SIG-M5 (cell line): Measurements from ENCODE around the gene CHTF18.
"Not testable (repeated sequence)": the region's sequence is repeated elsewhere in the genome, so short reads cannot be mapped to it uniquely, and the experiment has no call there.

Source experiments
- DNase-seq: peaks from one replicate; lab custom pipeline; 2025; lab: John Stamatoyannopoulos, UW

CHTF18 gene

DNA sequence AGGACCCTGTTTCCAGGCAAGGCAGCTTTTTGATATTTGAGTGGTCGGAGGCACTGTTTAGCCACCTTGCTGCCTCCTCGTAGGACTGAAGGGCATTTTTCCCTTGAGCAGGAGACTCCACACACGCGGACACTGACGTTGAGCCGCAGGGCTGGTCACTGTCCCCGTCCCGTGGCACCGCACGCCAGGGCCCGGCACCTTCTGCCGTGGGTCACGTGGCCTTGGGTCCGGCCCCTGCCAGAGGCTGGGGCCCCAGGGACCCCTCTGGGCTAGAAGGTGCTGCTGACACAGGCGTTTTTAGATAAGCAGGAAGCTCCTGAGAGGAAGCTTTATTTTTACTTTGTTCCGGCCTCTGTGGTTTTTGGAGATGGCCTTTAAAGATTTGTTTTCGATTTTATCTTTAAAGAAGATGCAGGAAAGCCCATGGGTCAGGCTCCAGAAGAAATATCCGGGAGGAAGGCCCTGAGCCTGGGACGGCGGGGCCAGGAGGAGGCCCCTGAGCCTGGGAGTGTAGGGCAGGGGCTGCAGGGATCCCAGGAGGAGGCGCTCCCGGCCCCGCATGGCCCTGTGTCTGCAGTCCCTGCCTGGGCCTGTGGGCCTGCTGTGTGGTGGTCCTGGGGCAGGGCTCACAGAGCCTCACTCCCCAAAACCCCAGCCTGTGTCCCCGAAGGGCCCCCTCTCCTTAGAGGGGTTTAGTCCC, 42.6 kb downstream of the CHTF18 start:
- no peak for DNase-seq

- DNase-seq = no peak
Observed at GRCh38 chr16:831571-832413, 43.4 kb downstream of the CHTF18 start.

- no peak for DNase-seq
Observed at GRCh38 chr16:832652-833336, 44.4 kb downstream of the CHTF18 start.

DNA sequence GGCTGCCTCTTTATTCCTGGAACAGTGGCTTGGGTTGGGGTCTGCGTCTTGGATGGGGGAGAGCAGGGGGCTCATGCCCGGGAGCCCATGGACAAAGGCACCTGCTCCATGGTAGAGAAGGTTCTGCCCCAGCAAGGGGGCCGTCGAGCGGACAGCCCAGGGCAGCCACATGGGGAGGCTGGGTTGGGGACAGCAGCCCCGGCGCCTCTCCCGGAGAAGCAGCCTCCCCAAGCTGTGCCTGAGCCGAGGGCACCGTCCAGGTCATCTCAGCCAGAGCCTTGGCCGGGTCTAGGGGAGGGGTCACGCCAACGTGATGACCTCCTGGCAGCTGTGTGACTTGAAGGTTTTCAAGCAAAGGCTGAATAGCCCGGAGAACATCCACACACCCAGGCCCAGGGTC, 45.0 kb downstream of the CHTF18 start:
- no peak for DNase-seq

GRCh38 chr16:835373-835772, 47.0 kb downstream of the CHTF18 start:
- DNase-seq = no peak

DNA sequence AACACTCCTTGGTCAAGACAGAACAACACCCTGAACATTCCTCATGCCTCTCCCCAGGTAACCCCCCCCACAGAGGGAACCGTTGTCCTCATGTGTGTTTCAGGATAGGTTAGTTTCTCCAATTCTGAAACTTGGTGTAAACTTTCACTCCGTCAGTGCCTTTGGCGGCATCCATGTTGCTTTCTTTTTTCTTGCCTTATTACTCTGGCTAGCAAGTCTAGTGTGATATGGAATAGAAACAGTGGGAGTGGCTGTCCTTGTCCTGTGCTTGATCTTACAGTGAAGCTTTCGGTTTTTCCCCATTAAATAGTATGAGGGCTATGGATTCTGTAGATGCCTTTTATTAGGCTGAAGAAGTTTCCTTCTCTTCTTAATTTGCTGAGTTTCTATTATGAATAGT, 47.8 kb downstream of the CHTF18 start:
- DNase-seq = no peak

DNA sequence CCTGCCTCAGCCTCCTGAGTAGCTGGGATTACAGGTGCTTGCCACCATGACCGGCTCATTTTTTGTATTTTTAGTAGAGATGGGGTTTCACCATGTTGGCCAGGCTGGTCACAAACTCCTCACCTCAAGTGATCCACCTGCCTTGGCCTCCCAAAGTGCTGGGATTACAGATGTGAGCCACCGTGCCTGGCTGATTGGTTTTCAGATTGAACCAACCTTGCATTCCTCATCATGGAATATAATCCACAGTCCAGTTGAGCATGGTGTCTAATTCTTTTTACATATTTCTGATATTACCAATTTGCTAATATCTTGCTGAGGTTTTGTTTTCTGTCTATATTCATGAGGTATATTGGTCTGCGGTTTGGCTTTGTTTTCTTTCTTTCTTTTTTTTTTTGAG, 48.4 kb downstream of the CHTF18 start:
- not testable (repeated sequence) for DNase-seq

DNA sequence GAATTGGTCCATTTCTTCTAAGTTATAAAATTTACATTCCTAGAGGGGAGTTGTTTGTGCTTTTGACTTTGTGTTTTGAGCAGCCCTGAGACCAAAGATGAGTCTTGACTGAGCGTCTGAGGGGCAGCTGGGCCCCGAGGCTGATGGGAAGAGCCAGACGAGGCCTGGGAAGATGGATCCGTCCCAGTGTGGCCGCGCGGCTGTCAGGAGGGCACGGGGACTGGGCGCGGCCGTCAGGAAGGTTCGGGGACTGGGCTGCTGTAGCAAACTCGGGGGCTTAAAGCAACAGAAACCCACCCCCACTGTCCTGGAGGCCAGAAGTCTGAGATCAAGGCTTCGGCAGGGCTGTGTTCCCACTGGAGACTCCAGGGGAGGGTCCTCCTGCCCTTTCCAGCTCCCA, 50.3 kb downstream of the CHTF18 start:
- no peak for DNase-seq

DNA sequence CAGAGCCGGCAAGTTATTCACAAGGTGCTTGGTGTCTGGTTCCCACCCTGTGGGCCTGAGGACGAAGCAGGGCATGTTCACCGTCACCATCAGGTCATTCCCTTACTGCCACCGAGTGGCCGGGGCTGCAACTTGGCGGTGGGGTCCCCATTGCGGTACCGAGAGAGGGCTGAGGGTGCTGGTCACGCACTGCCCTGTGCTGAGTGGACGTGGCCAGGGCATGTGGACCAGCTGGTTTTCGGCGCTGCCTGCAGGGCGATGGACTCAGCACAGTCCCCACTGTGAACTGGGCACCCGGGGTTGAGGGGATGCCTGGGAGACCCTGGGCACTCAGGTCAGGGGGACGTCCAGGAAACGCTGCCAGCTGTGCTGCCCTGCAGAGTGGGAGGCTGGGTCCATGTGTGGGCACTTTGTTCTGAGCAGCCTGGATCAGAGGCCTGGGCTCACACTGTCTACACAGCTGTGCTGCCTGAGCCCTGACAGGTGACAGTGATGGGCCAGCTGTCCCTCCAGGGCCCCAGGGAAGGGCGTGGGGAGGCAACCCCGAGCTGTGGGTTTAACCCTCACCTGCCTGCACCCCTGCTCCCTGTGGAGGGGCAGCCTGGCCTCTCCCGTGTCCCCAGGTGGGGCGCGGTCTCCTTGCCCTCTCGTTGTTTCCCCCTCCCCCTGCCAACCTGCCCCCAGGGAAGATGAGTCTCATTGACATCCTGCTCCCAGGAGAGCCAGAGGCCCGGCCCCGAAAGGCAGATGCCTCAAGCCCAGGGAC, 51.4 kb downstream of the CHTF18 start:
- no peak for DNase-seq

DNA sequence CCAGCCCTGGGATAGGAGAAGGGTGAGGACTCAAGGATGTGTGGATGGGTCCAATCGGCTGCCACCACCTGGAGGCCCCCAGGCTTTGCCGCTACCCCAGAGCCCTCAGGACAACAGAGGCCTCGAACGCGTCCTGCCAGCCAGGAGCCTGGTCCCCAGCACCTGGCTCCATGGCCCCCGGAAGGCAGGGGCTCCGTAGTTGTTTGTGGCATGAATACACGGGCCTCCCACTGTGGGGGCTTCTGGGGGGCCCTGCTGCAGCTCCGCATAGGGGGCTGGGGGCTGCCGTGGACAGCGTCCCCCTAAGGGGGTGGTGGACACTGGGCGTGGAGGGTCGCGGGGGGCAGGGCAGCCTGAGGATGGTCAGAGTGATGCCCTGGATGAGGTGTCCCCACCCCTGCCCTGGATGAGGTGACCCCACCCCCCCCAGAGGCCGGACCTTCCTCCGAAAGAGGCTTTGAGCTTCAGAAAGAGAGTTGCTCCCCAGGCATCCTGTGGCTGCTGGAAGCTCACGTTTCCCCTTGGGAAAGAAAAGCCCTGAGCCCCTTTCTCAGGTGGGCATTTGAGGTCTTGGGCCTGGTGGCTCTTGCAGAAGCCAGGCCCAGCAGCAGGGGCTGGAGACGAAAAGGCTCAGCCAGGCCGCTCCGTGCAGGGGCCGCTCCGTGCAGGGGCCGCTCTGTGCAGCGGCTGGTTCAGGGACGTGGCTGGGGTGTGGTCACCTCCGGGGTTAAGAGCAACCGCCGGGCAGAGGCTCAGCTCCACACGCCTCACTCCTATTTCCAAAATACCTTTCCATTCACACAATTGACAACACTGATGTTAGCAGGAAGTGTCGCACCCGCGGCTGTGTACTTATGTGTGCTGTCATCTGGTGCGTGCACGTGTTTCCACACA, 52.4 kb downstream of the CHTF18 start:
- no peak for DNase-seq

DNA sequence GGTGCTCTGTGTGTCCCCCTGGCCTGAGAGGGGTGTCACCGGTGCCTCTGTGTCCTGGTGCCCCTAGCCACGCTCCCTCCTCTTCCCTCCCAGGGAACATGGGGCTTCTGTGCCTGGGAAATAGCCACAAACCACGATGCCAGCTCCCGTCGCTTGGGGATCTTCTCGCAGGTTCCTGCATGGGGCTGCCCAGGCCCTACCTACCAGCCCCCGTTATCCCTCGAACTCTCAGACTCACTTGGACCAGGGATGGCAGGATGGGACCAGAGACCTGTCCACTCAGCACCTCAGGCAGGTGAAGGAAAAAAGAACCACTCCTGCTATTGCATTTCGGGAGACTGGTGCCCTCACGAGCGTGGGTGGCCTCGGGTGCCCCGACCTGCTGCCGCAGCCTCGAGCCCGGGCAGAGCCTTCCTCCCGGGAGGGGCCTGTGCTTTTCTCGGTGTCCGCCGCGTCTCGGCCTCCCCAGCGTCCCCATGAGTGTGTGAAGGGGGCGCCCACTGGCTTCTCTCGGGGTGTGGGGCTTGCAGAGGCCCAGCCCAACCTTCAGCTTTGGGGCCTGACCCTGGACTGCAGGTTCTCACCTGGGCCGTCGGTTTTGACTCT, 53.1 kb downstream of the CHTF18 start:
- DNase-seq = no peak

DNA sequence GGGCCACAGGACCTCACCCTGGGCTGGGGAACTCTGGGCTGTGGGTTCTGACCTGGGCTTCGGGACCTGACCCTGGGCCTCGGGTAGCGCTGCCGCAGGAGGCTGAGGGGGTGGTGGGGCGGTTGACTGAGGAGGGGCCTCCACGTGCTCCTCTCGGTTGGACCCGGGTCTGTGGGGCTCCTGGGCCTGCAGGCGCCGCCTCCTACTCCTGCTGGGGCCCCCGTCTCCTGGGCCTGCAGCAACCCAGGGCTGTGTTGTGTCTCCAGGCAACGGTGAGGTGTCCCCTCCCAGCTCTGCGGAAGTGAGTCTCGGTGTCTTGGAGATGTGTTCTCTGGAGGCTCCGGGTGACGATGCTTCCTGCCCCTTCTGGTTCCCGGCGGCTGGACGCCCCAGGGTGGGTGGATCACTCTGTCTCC, 53.6 kb downstream of the CHTF18 start:
- no peak for DNase-seq

- DNase-seq = no peak
Observed at GRCh38 chr16:842711-843560, 54.5 kb downstream of the CHTF18 start.

- DNase-seq = no peak
Observed at GRCh38 chr16:843771-844170, 55.4 kb downstream of the CHTF18 start.

GRCh38 chr16:844638-845350, 56.4 kb downstream of the CHTF18 start:
- DNase-seq = no peak

GRCh38 chr16:845351-845745, 56.9 kb downstream of the CHTF18 start:
- no peak for DNase-seq

GRCh38 chr16:847151-847550, 58.7 kb downstream of the CHTF18 start:
- no peak for DNase-seq
